Thoracic aorta (tissue), 2 donors: Measurements from ENCODE around the gene TRIO. TPM values are rescaled to one million over a fixed set of nuclear protein-coding genes. Genes with fewer than 3 reads are reported as not detected.

Source experiments
- ATAC-seq: fragments of 150-250 bp; one replicate; pipeline ENCODE4 v1.8.0; 2017; ENCODE audit warnings: low read depth; ENCODE audit not compliant: insufficient number of reproducible peaks, low FRiP score
- DNase-seq: peaks from one replicate; pipeline ENCODE4 v3.0.0-alpha.2; 2020; ENCODE audit warnings: low spot score
- H3K27ac ChIP-seq, 2 donors: fragments of 200-600 bp; sonication (generic); 1 replicate in 1 of 2; 2 replicates in 1 of 2; pipeline ENCODE4 v1.5.1; 2016; ENCODE audit warnings: mild to moderate bottlenecking in 2 of 2, moderate library complexity in 2 of 2
- H3K27me3 ChIP-seq: fragments of 200-600 bp; sonication (generic); replicated peaks from 2 replicates; pipeline ENCODE4 v1.6.0; 2016; ENCODE audit warnings: mild to moderate bottlenecking; ENCODE audit not compliant: insufficient read depth
- H3K36me3 ChIP-seq: fragments of 200-600 bp; sonication (generic); one replicate; pipeline ENCODE4 v1.5.1; 2016
- H3K4me1 ChIP-seq, 2 donors: fragments of 200-600 bp; sonication (generic); 1 replicate in 1 of 2; 2 replicates in 1 of 2; pipeline versions ENCODE4 v1.5.1 to v1.6.0; 2016; ENCODE audit warnings: low read depth in 2 of 2, mild to moderate bottlenecking in 1 of 2; ENCODE audit not compliant: control insufficient read depth in 1 of 2
- H3K4me3 ChIP-seq: fragments of 200-600 bp; sonication (generic); 2 replicates; pipeline ENCODE4 v1.5.1; 2016; ENCODE audit warnings: mild to moderate bottlenecking
- H3K9me3 ChIP-seq: fragments of 200-600 bp; sonication (generic); 2 replicates; pipeline ENCODE4 v1.5.1; 2016
- total RNA-seq, 2 donors: library from RNA; depleted of rRNA; stranded (reverse); fragments of >200 nt; gene quantifications; one replicate each; pipeline versions ENCODE4 v1.1.0 to v1.2.3, GENCODE V29; 2016
- TF ChIP-seq, protein P1 (sequence below): fragments of 200-600 bp; sonication (generic); IDR thresholded peaks from one replicate; pipeline ENCODE4 v1.5.1; 2019; ENCODE audit warnings: antibody characterized with exemption

Gene TRIO
- total RNA-seq, 2 donors from 2014 or later = 219 to 300 TPM

- Histone ChIP-seq H3K36me3 (no peaks in the 10 kb centered on the region), H3K27ac (no peak overlapping the region), H3K4me1 (peaks cover 39 to 69% of the 10 kb centered on the region in 2 donors), H3K4me3 (no peak overlapping the region), H3K27me3 (no peaks in the 10 kb centered on the region), H3K9me3 (no peaks in the 10 kb centered on the region)
- no peak for ATAC-seq
- no peak for DNase-seq
- TF ChIP-seq, protein P1, sequence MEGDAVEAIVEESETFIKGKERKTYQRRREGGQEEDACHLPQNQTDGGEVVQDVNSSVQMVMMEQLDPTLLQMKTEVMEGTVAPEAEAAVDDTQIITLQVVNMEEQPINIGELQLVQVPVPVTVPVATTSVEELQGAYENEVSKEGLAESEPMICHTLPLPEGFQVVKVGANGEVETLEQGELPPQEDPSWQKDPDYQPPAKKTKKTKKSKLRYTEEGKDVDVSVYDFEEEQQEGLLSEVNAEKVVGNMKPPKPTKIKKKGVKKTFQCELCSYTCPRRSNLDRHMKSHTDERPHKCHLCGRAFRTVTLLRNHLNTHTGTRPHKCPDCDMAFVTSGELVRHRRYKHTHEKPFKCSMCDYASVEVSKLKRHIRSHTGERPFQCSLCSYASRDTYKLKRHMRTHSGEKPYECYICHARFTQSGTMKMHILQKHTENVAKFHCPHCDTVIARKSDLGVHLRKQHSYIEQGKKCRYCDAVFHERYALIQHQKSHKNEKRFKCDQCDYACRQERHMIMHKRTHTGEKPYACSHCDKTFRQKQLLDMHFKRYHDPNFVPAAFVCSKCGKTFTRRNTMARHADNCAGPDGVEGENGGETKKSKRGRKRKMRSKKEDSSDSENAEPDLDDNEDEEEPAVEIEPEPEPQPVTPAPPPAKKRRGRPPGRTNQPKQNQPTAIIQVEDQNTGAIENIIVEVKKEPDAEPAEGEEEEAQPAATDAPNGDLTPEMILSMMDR = no peak
Observed at GRCh38 chr5:14263699-14264098, 120.6 kb downstream of the TRIO start.

- Histone ChIP-seq H3K27ac (peak overlapping the region in 1 of 2 donors; percentile 13), H3K9me3 (no peaks in the 10 kb centered on the region), H3K27me3 (no peaks in the 10 kb centered on the region), H3K4me3 (peak overlapping the region; percentile 63), H3K4me1 (peaks cover 47 to 69% of the 10 kb centered on the region in 2 donors), H3K36me3 (no peaks in the 10 kb centered on the region)
- TF ChIP-seq, protein P1 = no peak
- ATAC-seq (peak; percentile 44), DNase-seq (peak; percentile 64)
Observed at GRCh38 chr5:14264605-14265316, 121.6 kb downstream of the TRIO start.

GRCh38 chr5:14265570-14265969 is 122.4 kb downstream of the TRIO start:
- Histone ChIP-seq H3K27me3 (no peaks in the 10 kb centered on the region), H3K36me3 (no peaks in the 10 kb centered on the region), H3K4me3 (no peak overlapping the region), H3K9me3 (no peaks in the 10 kb centered on the region), H3K27ac (no peak overlapping the region), H3K4me1 (peaks cover 48 to 69% of the 10 kb centered on the region in 2 donors)
- DNase-seq = no peak
- TF ChIP-seq, protein P1 = no peak
- ATAC-seq = no peak

GRCh38 chr5:14266171-14266570 is 123.0 kb downstream of the TRIO start:
- DNase-seq (no peak), ATAC-seq (no peak)
- H3K27me3 ChIP-seq = no peaks in the 10 kb centered on the region
- H3K4me1 ChIP-seq = peaks cover 43 to 69% of the 10 kb centered on the region in 2 donors
- TF ChIP-seq, protein P1 = no peak
- H3K4me3 ChIP-seq = no peak overlapping the region
- H3K27ac ChIP-seq = no peak overlapping the region
- no peaks in the 10 kb centered on the region for H3K36me3 ChIP-seq
- H3K9me3 ChIP-seq = no peaks in the 10 kb centered on the region

- DNase-seq = no peak
- H3K27me3 ChIP-seq = no peaks in the 10 kb centered on the region
- no peaks in the 10 kb centered on the region for H3K9me3 ChIP-seq
- ATAC-seq = no peak
- no peaks in the 10 kb centered on the region for H3K36me3 ChIP-seq
- peaks cover 42 to 68% of the 10 kb centered on the region in 2 donors for H3K4me1 ChIP-seq
- H3K27ac ChIP-seq = no peak overlapping the region
- H3K4me3 ChIP-seq = no peak overlapping the region
- TF ChIP-seq, protein P1 = no peak
Observed at GRCh38 chr5:14266686-14267085, 123.5 kb downstream of the TRIO start.
